ENCODE measurements around the gene XDH. TPM values are rescaled to one million over a fixed set of nuclear protein-coding genes. Genes with fewer than 3 reads are reported as not detected.

The XDH gene
- total RNA-seq, 1 experiment from 2014 or later, result 47.5 TPM

- ChIA-PET POLR2A (interaction anchor here (0.6 kb wide), 1 partner anchor 359 kb away, joined by 3 read pairs; no protein-coding TSS in a partner anchor), CTCF (interaction anchor here (0.7 to 2.5 kb wide), 5 partner anchors 10 to 611 kb away, joined by 3 to 15 read pairs (median 5); no protein-coding TSS in a partner anchor)
- no peaks in the 10 kb centered on the region for H3K36me3 Mint-ChIP-seq (ENCODE audit: insufficient read depth, unreplicated experiment)
- no peak for DNase-seq (ENCODE audit: unreplicated experiment)
- no peaks in the 10 kb centered on the region for H3K9me3 Mint-ChIP-seq (ENCODE audit: unreplicated experiment)
- peak overlapping the region; percentile 66 for H3K4me3 Mint-ChIP-seq (ENCODE audit: unreplicated experiment)
- H3K4me1 Mint-ChIP-seq (ENCODE audit: insufficient read depth, unreplicated experiment), result peaks cover 29% of the 10 kb centered on the region
- BruUV-seq (replicated peaks), result no TSS peak
- no peak for TF ChIP-seq CTCF (IDR thresholded peaks at IDR 0.05; ENCODE audit: unreplicated experiment)
- peak overlapping the region; percentile 87 for H3K27ac Mint-ChIP-seq (ENCODE audit: low read depth, unreplicated experiment)
- intact Hi-C loops (cut with micrococcal nuclease), result no loop called here
- H3K27me3 Mint-ChIP-seq (ENCODE audit: insufficient read depth, unreplicated experiment), result no peaks in the 10 kb centered on the region
Measured at GRCh38 chr2:31324016-31324633, 90.4 kb downstream of the XDH start.

DNA sequence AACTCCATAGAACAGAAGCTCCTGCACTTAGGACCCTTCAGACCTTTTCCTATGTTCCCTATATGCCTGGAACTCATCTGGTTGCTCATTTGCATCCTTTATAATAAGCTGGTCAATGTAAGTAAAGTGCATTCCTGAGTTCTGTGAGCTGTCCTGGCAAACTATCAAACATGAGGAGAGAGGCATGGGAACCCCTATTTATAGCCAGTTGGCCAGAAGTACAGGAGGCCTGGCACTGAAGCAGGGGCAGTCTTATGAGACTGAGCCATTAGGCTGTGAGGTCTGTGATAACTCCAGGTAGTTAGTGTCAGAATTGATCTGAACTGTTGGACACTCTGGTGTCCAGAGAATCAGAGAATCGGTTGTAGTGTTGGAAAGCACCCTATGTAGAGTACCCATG, 92.2 kb downstream of the XDH start:
- Mint-ChIP-seq H3K36me3 (ENCODE audit: insufficient read depth, unreplicated experiment) (no peaks in the 10 kb centered on the region), H3K27ac (ENCODE audit: low read depth, unreplicated experiment) (no peak overlapping the region), H3K4me1 (ENCODE audit: insufficient read depth, unreplicated experiment) (peaks cover 24% of the 10 kb centered on the region), H3K27me3 (ENCODE audit: insufficient read depth, unreplicated experiment) (no peaks in the 10 kb centered on the region), H3K9me3 (ENCODE audit: unreplicated experiment) (no peaks in the 10 kb centered on the region), H3K4me3 (ENCODE audit: unreplicated experiment) (no peak overlapping the region)
- ChIA-PET POLR2A (no interaction called here), CTCF (interaction anchor here (0.7 to 2.3 kb wide), 2 partner anchors 11 to 128 kb away, joined by 3 to 23 read pairs; no protein-coding TSS in a partner anchor)
- no TSS peak for BruUV-seq (replicated peaks)
- intact Hi-C loops (cut with micrococcal nuclease), result no loop called here
- no peak for TF ChIP-seq CTCF (IDR thresholded peaks at IDR 0.05; ENCODE audit: unreplicated experiment)
- no peak for DNase-seq (ENCODE audit: unreplicated experiment)

GRCh38 chr2:31319406-31320175, 95.0 kb downstream of the XDH start:
- no peaks in the 10 kb centered on the region for H3K27me3 Mint-ChIP-seq (ENCODE audit: insufficient read depth, unreplicated experiment)
- no peak overlapping the region for H3K4me3 Mint-ChIP-seq (ENCODE audit: unreplicated experiment)
- no peaks in the 10 kb centered on the region for H3K9me3 Mint-ChIP-seq (ENCODE audit: unreplicated experiment)
- POLR2A ChIA-PET, result no interaction called here
- BruUV-seq (replicated peaks), result no TSS peak
- DNase-seq (ENCODE audit: unreplicated experiment), result peak; percentile 20
- H3K4me1 Mint-ChIP-seq (ENCODE audit: insufficient read depth, unreplicated experiment), result peaks cover 18% of the 10 kb centered on the region
- H3K36me3 Mint-ChIP-seq (ENCODE audit: insufficient read depth, unreplicated experiment), result no peaks in the 10 kb centered on the region
- intact Hi-C loops (cut with micrococcal nuclease), result no loop called here
- TF ChIP-seq CTCF (IDR thresholded peaks at IDR 0.05; ENCODE audit: unreplicated experiment), result no peak
- no peak overlapping the region for H3K27ac Mint-ChIP-seq (ENCODE audit: low read depth, unreplicated experiment)
- CTCF ChIA-PET, result interaction anchor here (0.9 to 1.2 kb wide), 2 partner anchors 14 to 607 kb away, joined by 3 read pairs; no protein-coding TSS in a partner anchor

Measured in MCF 10A (cell line).